CD4-positive, alpha-beta T cell (primary cell): Measurements from ENCODE around the gene DYSF. TPM values are rescaled to one million over a fixed set of nuclear protein-coding genes. Genes with fewer than 3 reads are reported as not detected.

Experiments used
- ATAC-seq: fragments of 200-7000 bp; cut with Tn5 transposase; one replicate; pipeline ENCODE4 v1.10.0; 2022; ENCODE audit warnings: mild to moderate bottlenecking; ENCODE audit not compliant: poor library complexity
- CTCF ChIA-PET: fragments of 350-600 bp; sonication (Branson Sonifier 250); formaldehyde crosslinking; loops from one replicate; lab custom pipeline; 2021; ENCODE audit warnings: antibody characterized with exemption, inconsistent platforms; lab: Charles Lee
- POLR2A ChIA-PET: fragments of 350-600 bp; sonication (Branson Sonifier 250); formaldehyde crosslinking; loops from one replicate; lab custom pipeline; 2021; ENCODE audit warnings: antibody characterized with exemption, inconsistent platforms; lab: Charles Lee
- DNase-seq, 14 experiments: peaks; one replicate each; pipeline ENCODE4 v3.0.0-alpha.2; 2013 to 2020; ENCODE audit warnings: mixed read lengths in 2 of 14
- H3K27ac ChIP-seq, 2 donors: one replicate each; pipeline versions ENCODE4 v1.5.1 to v1.7.0; 2013; ENCODE audit warnings: low read length in 2 of 2, low read depth in 1 of 2, mild to moderate bottlenecking in 1 of 2
- H3K27me3 ChIP-seq, 2 experiments: 1 replicate in 1 of 2; 2 replicates in 1 of 2; pipeline versions ENCODE4 v1.6.1 to v1.7.0; 2013; ENCODE audit warnings: low read length in 2 of 2, control low read depth in 1 of 2, mild to moderate bottlenecking in 1 of 2, moderate library complexity in 1 of 2; ENCODE audit not compliant: insufficient read depth in 2 of 2, control insufficient read depth in 1 of 2
- H3K36me3 ChIP-seq: one replicate; pipeline ENCODE4 v1.6.1; 2013; ENCODE audit warnings: low read length, control low read depth; ENCODE audit not compliant: insufficient read depth
- H3K4me1 ChIP-seq: one replicate; pipeline ENCODE4 v1.6.1; 2013; ENCODE audit warnings: low read length, control low read depth; ENCODE audit not compliant: insufficient read depth
- H3K4me3 ChIP-seq: one replicate; pipeline ENCODE4 v1.5.1; 2013; ENCODE audit warnings: mild to moderate bottlenecking, low read length, moderate library complexity
- H3K9me3 ChIP-seq, 2 experiments: 1 replicate in 1 of 2; 2 replicates in 1 of 2; pipeline versions ENCODE4 v1.6.1 to v1.7.0; 2013; ENCODE audit warnings: low read length in 2 of 2, mild to moderate bottlenecking in 2 of 2, control low read depth in 1 of 2, moderate library complexity in 1 of 2; ENCODE audit not compliant: control insufficient read depth in 1 of 2, insufficient read depth in 1 of 2
- H3K27ac Mint-ChIP-seq: one replicate; pipeline ENCODE4 v1.8.0; 2020; ENCODE audit warnings: mixed read lengths
- H3K27me3 Mint-ChIP-seq: one replicate; pipeline ENCODE4 v1.8.0; 2021; ENCODE audit warnings: mixed read lengths
- H3K36me3 Mint-ChIP-seq: one replicate; pipeline ENCODE4 v1.8.0; 2021; ENCODE audit warnings: low read depth, mixed read lengths
- H3K4me1 Mint-ChIP-seq: one replicate; pipeline ENCODE4 v1.8.0; 2021; ENCODE audit warnings: low read depth, mixed read lengths
- H3K4me3 Mint-ChIP-seq: one replicate; pipeline ENCODE4 v1.8.0; 2020; ENCODE audit warnings: mild to moderate bottlenecking, mixed read lengths
- H3K9me3 Mint-ChIP-seq: one replicate; pipeline ENCODE4 v1.8.0; 2020; ENCODE audit warnings: mixed read lengths
- intact Hi-C, 2 experiments: fragments of 100-400 bp; cut with DNase I in 1 of 2; cut with micrococcal nuclease in 1 of 2; formaldehyde crosslinking; loops; one replicate each; pipeline versions ENCODE4 v1.15.1 to v1.9.0; 2023 to 2025; cut with DNase I, micrococcal nuclease
- total RNA-seq, 174 experiments: library from RNA in 2 of 174; stranded (reverse) in 2 of 174; gene quantifications; one replicate each; pipeline ENCODE4 v1.2.3 and lab custom pipeline; 2021 to 2026
- TF ChIP-seq, protein P1 (sequence below): fragments of 200-600 bp; IDR thresholded peaks from one replicate; pipeline ENCODE4 v1.8.0; 2022; ENCODE audit warnings: antibody characterized with exemption, mild to moderate bottlenecking

DYSF gene
- total RNA-seq, 2 experiments from 2014 or later: 0.27 to 0.31 TPM

DNA sequence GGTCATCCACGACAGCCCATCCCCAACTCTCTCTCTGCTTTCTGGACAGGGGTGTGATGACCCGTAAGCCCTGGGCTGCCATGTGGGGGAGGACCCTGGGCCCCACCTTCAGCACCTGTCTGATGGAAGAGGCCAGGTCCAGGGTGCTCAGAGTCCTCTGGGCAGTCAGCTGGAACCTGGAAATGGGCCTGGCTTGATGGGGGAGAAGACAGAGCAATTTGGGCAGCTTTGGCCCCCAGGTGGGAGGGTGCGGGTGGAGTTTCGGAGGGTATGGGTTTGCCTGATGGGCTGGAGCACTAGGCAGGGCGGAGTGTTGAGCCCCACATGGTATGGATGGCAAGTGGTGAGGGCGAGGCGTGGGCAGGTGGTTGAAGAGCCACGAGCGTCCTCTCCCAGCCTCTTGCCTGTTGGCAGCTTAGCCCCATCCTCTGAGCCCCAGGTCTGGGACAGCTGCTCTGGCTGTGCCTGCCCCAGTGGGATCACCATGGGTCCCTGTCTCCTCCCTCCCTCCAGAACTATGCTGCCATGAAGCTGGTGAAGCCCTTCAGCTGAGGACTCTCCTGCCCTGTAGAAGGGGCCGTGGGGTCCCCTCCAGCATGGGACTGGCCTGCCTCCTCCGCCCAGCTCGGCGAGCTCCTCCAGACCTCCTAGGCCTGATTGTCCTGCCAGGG is 232.7 kb downstream of the DYSF start:
- no peaks in the 10 kb centered on the region for H3K9me3 Mint-ChIP-seq
- no peak for ATAC-seq
- no peak overlapping the region for H3K27ac ChIP-seq
- H3K27me3 Mint-ChIP-seq: no peaks in the 10 kb centered on the region
- no peak overlapping the region for H3K27ac Mint-ChIP-seq
- ChIA-PET CTCF (no interaction called here), POLR2A (no interaction called here)
- no peaks in the 10 kb centered on the region for H3K27me3 ChIP-seq
- TF ChIP-seq, protein P1, sequence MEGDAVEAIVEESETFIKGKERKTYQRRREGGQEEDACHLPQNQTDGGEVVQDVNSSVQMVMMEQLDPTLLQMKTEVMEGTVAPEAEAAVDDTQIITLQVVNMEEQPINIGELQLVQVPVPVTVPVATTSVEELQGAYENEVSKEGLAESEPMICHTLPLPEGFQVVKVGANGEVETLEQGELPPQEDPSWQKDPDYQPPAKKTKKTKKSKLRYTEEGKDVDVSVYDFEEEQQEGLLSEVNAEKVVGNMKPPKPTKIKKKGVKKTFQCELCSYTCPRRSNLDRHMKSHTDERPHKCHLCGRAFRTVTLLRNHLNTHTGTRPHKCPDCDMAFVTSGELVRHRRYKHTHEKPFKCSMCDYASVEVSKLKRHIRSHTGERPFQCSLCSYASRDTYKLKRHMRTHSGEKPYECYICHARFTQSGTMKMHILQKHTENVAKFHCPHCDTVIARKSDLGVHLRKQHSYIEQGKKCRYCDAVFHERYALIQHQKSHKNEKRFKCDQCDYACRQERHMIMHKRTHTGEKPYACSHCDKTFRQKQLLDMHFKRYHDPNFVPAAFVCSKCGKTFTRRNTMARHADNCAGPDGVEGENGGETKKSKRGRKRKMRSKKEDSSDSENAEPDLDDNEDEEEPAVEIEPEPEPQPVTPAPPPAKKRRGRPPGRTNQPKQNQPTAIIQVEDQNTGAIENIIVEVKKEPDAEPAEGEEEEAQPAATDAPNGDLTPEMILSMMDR: no peak
- peaks cover 0 to 6% of the 10 kb centered on the region in 2 experiments for H3K9me3 ChIP-seq
- no peak overlapping the region for H3K4me3 ChIP-seq
- no peaks in the 10 kb centered on the region for H3K4me1 Mint-ChIP-seq
- no peaks in the 10 kb centered on the region for H3K36me3 Mint-ChIP-seq
- DNase-seq: no peak
- H3K4me3 Mint-ChIP-seq: no peak overlapping the region
- intact Hi-C loops: no loop called here
- H3K36me3 ChIP-seq: no peaks in the 10 kb centered on the region
- H3K4me1 ChIP-seq: no peaks in the 10 kb centered on the region

DNA sequence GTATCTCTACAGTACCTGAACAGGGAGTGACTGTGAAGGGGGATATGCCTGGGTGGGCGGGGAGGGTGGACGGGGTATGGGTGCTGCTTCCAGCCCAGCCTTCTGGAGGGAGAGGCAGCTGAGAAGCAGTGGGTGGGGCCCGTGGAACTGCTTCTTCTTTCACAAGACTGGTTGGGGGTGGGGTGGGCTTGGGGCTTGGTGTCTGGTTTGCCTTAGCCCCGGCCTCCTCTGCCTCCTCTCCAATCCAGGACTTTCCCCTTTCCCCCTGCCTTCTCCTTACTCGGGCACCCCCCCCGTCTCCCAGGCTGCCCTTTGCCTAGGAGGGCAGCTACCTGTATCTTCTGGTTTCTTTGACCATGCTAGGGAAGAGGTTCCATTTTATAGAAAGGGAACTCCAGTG is 233.4 kb downstream of the DYSF start:
- Mint-ChIP-seq H3K27me3 (no peaks in the 10 kb centered on the region), H3K4me3 (no peak overlapping the region), H3K4me1 (no peaks in the 10 kb centered on the region), H3K9me3 (no peaks in the 10 kb centered on the region), H3K27ac (no peak overlapping the region), H3K36me3 (no peaks in the 10 kb centered on the region)
- ChIA-PET POLR2A (no interaction called here), CTCF (no interaction called here)
- H3K27ac ChIP-seq: no peak overlapping the region
- TF ChIP-seq, protein P1: no peak
- intact Hi-C loops: no loop called here
- H3K4me1 ChIP-seq: no peaks in the 10 kb centered on the region
- no peaks in the 10 kb centered on the region for H3K36me3 ChIP-seq
- no peak overlapping the region for H3K4me3 ChIP-seq
- H3K27me3 ChIP-seq: no peaks in the 10 kb centered on the region
- no peak for ATAC-seq
- H3K9me3 ChIP-seq: peaks cover 0 to 6% of the 10 kb centered on the region in 2 experiments
- DNase-seq: no peak

DNA sequence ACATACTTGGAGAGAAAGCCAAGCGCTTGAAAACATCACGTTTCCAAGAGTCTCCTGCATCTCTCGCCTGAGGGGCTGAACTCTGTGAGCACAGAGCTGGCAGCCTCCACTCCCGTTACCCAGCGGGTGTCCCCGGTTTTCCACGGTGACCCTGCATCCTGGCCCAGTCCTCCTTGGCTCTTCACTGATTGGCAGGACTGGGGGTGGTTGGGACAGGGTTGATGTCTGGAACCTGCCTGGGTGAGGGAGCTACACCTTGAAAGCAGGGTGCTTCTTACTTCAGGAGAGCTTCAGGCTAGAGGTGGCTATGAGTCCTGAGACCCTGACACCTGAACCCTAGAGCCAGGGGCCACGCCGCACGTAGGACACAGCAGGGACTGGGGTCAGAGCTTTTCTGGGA is 234.1 kb downstream of the DYSF start:
- intact Hi-C loops: no loop called here
- H3K27me3 Mint-ChIP-seq: no peaks in the 10 kb centered on the region
- ATAC-seq (no peak), DNase-seq (no peak)
- no peak overlapping the region for H3K27ac Mint-ChIP-seq
- no peaks in the 10 kb centered on the region for H3K36me3 ChIP-seq
- H3K27ac ChIP-seq: no peak overlapping the region
- no peak overlapping the region for H3K4me3 Mint-ChIP-seq
- ChIA-PET CTCF (no interaction called here), POLR2A (no interaction called here)
- H3K4me1 Mint-ChIP-seq: no peaks in the 10 kb centered on the region
- H3K36me3 Mint-ChIP-seq: no peaks in the 10 kb centered on the region
- H3K4me3 ChIP-seq: no peak overlapping the region
- no peaks in the 10 kb centered on the region for H3K9me3 Mint-ChIP-seq
- peaks cover 0 to 6% of the 10 kb centered on the region in 2 experiments for H3K9me3 ChIP-seq
- TF ChIP-seq, protein P1: no peak
- H3K4me1 ChIP-seq: no peaks in the 10 kb centered on the region
- H3K27me3 ChIP-seq: no peaks in the 10 kb centered on the region
